Measurements from ENCODE around the gene SLC5A2. TPM values are rescaled to one million over a fixed set of nuclear protein-coding genes. Genes with fewer than 3 reads are reported as not detected.
A peak's percentile ranks its signal among the peaks of the same experiment; 100 is the strongest.

The SLC5A2 gene
- total and polyA plus RNA-seq, 2 of the 13 experiments (the other 11 are each of a cell fraction or from before 2014, with no cell fraction given), result 0.24 to 0.97 TPM

DNA sequence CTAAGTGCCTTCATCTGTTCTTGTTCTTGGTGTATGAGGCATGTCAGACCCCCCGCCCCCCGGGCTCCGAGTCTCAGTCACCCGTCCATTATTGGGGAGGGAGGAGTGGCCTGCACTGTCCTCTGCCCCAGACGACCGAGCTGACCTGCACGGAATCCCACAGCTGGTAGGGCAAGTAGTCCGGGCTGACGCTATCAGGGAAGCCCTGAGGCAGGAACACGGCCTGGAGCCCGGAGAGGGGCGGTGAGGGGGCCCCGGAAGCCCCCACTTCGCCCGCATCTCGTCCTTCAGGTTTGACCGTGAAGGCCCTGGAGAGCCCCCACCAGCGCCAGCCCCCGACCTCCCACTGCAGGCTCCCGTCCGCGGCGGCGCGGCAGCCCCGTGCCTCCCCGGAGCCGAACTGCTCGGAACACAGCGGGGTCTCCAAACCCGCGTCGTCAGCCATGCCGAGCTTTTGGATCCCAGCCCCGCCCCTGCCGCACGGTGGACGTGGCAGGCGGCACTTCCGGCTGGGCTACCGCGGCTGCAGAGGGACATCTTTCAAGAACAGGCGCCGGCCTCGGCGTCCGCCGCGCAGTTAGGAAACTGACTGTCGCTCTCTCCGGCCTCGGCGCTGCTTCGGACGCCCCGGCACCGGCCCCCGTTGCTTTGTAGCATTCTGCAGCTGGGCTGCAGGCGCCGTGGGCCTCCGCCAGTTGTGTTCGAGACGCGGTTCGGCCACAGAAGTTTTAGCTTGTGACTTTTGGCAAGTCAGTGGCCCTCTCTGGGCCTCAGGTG, 25.2 kb downstream of the SLC5A2 start, which contains the start of gene RUSF1 (continued):
- TF ChIP-seq, protein P1, sequence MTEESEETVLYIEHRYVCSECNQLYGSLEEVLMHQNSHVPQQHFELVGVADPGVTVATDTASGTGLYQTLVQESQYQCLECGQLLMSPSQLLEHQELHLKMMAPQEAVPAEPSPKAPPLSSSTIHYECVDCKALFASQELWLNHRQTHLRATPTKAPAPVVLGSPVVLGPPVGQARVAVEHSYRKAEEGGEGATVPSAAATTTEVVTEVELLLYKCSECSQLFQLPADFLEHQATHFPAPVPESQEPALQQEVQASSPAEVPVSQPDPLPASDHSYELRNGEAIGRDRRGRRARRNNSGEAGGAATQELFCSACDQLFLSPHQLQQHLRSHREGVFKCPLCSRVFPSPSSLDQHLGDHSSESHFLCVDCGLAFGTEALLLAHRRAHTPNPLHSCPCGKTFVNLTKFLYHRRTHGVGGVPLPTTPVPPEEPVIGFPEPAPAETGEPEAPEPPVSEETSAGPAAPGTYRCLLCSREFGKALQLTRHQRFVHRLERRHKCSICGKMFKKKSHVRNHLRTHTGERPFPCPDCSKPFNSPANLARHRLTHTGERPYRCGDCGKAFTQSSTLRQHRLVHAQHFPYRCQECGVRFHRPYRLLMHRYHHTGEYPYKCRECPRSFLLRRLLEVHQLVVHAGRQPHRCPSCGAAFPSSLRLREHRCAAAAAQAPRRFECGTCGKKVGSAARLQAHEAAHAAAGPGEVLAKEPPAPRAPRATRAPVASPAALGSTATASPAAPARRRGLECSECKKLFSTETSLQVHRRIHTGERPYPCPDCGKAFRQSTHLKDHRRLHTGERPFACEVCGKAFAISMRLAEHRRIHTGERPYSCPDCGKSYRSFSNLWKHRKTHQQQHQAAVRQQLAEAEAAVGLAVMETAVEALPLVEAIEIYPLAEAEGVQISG (CRISPR knock-in tag; IDR thresholded peaks at IDR 0.05), result peak; percentile 96
- TF ChIP-seq MLLT10 (CRISPR knock-in tag; IDR thresholded peaks at IDR 0.05), result no peak
- TF ChIP-seq, protein P2, sequence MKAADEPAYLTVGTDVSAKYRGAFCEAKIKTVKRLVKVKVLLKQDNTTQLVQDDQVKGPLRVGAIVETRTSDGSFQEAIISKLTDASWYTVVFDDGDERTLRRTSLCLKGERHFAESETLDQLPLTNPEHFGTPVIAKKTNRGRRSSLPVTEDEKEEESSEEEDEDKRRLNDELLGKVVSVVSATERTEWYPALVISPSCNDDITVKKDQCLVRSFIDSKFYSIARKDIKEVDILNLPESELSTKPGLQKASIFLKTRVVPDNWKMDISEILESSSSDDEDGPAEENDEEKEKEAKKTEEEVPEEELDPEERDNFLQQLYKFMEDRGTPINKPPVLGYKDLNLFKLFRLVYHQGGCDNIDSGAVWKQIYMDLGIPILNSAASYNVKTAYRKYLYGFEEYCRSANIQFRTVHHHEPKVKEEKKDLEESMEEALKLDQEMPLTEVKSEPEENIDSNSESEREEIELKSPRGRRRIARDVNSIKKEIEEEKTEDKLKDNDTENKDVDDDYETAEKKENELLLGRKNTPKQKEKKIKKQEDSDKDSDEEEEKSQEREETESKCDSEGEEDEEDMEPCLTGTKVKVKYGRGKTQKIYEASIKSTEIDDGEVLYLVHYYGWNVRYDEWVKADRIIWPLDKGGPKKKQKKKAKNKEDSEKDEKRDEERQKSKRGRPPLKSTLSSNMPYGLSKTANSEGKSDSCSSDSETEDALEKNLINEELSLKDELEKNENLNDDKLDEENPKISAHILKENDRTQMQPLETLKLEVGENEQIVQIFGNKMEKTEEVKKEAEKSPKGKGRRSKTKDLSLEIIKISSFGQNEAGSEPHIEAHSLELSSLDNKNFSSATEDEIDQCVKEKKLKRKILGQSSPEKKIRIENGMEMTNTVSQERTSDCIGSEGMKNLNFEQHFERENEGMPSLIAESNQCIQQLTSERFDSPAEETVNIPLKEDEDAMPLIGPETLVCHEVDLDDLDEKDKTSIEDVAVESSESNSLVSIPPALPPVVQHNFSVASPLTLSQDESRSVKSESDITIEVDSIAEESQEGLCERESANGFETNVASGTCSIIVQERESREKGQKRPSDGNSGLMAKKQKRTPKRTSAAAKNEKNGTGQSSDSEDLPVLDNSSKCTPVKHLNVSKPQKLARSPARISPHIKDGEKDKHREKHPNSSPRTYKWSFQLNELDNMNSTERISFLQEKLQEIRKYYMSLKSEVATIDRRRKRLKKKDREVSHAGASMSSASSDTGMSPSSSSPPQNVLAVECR (CRISPR knock-in tag; IDR thresholded peaks at IDR 0.05; ENCODE audit: borderline replicate concordance), result peak; percentile 97
- no peak for TF ChIP-seq PLRG1 (conservative IDR thresholded peaks at IDR 0.05)
- TF ChIP-seq, protein P3, sequence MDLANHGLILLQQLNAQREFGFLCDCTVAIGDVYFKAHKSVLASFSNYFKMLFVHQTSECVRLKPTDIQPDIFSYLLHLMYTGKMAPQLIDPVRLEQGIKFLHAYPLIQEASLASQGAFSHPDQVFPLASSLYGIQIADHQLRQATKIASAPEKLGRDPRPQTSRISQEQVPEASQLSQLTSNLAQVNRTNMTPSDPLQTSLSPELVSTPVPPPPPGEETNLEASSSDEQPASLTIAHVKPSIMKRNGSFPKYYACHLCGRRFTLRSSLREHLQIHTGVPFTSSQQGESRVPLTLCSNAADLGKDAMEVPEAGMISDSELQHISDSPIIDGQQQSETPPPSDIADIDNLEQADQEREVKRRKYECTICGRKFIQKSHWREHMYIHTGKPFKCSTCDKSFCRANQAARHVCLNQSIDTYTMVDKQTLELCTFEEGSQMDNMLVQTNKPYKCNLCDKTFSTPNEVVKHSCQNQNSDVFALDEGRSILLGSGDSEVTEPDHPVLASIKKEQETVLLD (CRISPR knock-in tag; IDR thresholded peaks at IDR 0.05; ENCODE audit: low read depth), result peak; percentile 64; the same call in 1 of the 2 replicates
- TF ChIP-seq, protein P4, sequence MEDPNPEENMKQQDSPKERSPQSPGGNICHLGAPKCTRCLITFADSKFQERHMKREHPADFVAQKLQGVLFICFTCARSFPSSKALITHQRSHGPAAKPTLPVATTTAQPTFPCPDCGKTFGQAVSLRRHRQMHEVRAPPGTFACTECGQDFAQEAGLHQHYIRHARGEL (CRISPR knock-in tag; IDR thresholded peaks at IDR 0.05), result peak; percentile 88; the same call in 1 of the 2 replicates
- TF ChIP-seq ATF1 (CRISPR knock-in tag; IDR thresholded peaks at IDR 0.05), result peak; percentile 64
- no peak for TF ChIP-seq FIP1L1 (IDR thresholded peaks at IDR 0.05; ENCODE audit: borderline replicate concordance, insufficient read depth, low read depth, low read length)
- peak; percentile 7; the same call in 1 of the 2 replicates for TF ChIP-seq ZNF263 (CRISPR knock-in tag; IDR thresholded peaks at IDR 0.05)
- TF ChIP-seq ZMYM3 (CRISPR knock-in tag; IDR thresholded peaks at IDR 0.05), result peak; percentile 96
- TF ChIP-seq, protein P5, sequence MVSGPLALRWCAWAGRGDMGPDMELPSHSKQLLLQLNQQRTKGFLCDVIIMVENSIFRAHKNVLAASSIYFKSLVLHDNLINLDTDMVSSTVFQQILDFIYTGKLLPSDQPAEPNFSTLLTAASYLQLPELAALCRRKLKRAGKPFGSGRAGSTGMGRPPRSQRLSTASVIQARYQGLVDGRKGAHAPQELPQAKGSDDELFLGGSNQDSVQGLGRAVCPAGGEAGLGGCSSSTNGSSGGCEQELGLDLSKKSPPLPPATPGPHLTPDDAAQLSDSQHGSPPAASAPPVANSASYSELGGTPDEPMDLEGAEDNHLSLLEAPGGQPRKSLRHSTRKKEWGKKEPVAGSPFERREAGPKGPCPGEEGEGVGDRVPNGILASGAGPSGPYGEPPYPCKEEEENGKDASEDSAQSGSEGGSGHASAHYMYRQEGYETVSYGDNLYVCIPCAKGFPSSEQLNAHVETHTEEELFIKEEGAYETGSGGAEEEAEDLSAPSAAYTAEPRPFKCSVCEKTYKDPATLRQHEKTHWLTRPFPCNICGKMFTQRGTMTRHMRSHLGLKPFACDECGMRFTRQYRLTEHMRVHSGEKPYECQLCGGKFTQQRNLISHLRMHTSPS (CRISPR knock-in tag; IDR thresholded peaks at IDR 0.05; ENCODE audit: low read depth), result peak; percentile 44; the same call in 1 of the 2 replicates
- peak; percentile 93 for TF ChIP-seq PCBP1 (IDR thresholded peaks at IDR 0.05; ENCODE audit: borderline replicate concordance, low read depth, low read length)
- TF ChIP-seq, protein P6, sequence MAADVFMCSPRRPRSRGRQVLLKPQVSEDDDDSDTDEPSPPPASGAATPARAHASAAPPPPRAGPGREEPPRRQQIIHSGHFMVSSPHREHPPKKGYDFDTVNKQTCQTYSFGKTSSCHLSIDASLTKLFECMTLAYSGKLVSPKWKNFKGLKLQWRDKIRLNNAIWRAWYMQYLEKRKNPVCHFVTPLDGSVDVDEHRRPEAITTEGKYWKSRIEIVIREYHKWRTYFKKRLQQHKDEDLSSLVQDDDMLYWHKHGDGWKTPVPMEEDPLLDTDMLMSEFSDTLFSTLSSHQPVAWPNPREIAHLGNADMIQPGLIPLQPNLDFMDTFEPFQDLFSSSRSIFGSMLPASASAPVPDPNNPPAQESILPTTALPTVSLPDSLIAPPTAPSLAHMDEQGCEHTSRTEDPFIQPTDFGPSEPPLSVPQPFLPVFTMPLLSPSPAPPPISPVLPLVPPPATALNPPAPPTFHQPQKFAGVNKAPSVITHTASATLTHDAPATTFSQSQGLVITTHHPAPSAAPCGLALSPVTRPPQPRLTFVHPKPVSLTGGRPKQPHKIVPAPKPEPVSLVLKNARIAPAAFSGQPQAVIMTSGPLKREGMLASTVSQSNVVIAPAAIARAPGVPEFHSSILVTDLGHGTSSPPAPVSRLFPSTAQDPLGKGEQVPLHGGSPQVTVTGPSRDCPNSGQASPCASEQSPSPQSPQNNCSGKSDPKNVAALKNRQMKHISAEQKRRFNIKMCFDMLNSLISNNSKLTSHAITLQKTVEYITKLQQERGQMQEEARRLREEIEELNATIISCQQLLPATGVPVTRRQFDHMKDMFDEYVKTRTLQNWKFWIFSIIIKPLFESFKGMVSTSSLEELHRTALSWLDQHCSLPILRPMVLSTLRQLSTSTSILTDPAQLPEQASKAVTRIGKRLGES (CRISPR knock-in tag; IDR thresholded peaks at IDR 0.05; ENCODE audit: borderline replicate concordance), result no peak
- no peak; the same call in none of the 2 replicates for TF ChIP-seq ZSCAN25 (CRISPR knock-in tag; IDR thresholded peaks at IDR 0.05)
